NCI-H2227 treated with DMSO at 0.1 percent for 48 hours (cell line): ENCODE measurements around the gene MMP17.

Source experiments
- DNase-seq: peaks from one replicate; lab custom pipeline; 2025; lab: John Stamatoyannopoulos, UW

The MMP17 gene

GRCh38 chr12:131827961-131828534 is at the start of gene MMP17:
TSS of gene MMP17 (plus strand) at chr12:131828393. CDS start at chr12:131828495, 102 bp downstream.
- DNase-seq: peak; percentile 25

- no peak for DNase-seq
Observed at GRCh38 chr12:131779027-131779426, 49.2 kb upstream of the MMP17 start.

GRCh38 chr12:131782061-131782460 is 46.1 kb upstream of the MMP17 start:
- no peak for DNase-seq

GRCh38 chr12:131783915-131784541 is 44.2 kb upstream of the MMP17 start:
- no peak for DNase-seq

GRCh38 chr12:131784909-131785762 is 43.1 kb upstream of the MMP17 start:
- no peak for DNase-seq

GRCh38 chr12:131785763-131786330 is 42.3 kb upstream of the MMP17 start:
- no peak for DNase-seq

GRCh38 chr12:131786331-131786730 is 41.9 kb upstream of the MMP17 start:
- no peak for DNase-seq

GRCh38 chr12:131787143-131787660 is 41.0 kb upstream of the MMP17 start:
- no peak for DNase-seq

- no peak for DNase-seq
Observed at GRCh38 chr12:131788070-131788469, 40.1 kb upstream of the MMP17 start.

- no peak for DNase-seq
Observed at GRCh38 chr12:131789638-131790037, 38.6 kb upstream of the MMP17 start.

GRCh38 chr12:131793243-131794022 is 34.8 kb upstream of the MMP17 start:
- no peak for DNase-seq

- DNase-seq: no peak
Observed at GRCh38 chr12:131794061-131794460, 34.1 kb upstream of the MMP17 start.

GRCh38 chr12:131794573-131794972 is 33.6 kb upstream of the MMP17 start:
- DNase-seq: no peak

GRCh38 chr12:131795064-131795463 is 33.1 kb upstream of the MMP17 start:
- DNase-seq: no peak

- DNase-seq: no peak
Observed at GRCh38 chr12:131795690-131796410, 32.3 kb upstream of the MMP17 start.

GRCh38 chr12:131796411-131796736 is 31.8 kb upstream of the MMP17 start:
- no peak for DNase-seq

GRCh38 chr12:131796754-131797587 is 31.2 kb upstream of the MMP17 start:
- no peak for DNase-seq

- no peak for DNase-seq
Observed at GRCh38 chr12:131797588-131797934, 30.6 kb upstream of the MMP17 start.

- DNase-seq: no peak
Observed at GRCh38 chr12:131799195-131799594, 29.0 kb upstream of the MMP17 start.

- no peak for DNase-seq
Observed at GRCh38 chr12:131799828-131800593, 28.2 kb upstream of the MMP17 start.
